NOMO-1 (cell line): ENCODE results near the gene ADAMTS2.

Source experiments
- DNase-seq, 2 experiments: peaks; one replicate each; lab custom pipeline; 2025; ENCODE audit not compliant: unreplicated experiment in 2 of 2; lab: John Stamatoyannopoulos, UW

The ADAMTS2 gene

DNA sequence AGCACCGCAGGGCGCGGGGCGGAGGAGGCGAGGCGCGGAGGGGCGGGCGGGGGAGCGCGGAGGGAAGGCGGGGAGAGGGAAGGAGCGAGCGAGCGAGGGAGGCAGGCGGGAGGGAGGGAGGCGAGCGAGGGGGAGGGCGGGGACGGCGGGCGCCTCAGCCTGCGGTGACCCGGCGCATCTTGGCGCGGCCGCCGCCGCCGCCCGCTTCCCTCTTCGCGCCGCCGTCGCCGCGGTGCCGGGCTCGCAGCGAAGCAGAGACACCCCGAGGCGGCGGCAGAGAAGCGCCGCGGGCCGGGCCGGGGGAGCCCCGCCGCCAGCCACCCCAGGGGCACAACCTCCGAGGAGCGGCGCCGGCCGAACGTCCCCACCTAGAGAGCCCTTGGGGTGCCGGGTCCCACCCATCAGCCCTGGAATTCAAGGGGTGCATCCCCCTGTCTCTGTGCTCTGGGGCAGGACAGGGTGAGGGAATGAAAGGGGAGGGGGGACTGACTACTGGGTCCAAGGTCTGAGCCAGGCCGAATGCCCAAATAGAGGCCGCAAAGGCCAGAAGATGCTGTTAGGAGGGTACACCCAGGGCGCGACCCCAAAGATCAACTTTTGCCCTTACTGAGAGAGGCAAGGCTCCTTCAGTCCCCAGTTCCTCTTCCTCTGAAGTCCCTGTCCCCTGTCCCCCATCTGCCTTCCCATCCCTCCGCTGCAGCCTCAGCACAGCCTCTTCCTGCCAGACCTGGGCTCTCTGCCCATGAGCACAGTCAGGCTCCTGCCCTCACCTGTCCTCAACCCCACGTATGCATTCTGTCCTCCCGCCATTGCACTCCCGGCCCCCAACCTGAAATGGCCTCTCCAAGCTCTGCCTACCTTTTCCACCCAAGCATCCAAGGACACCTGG is at the start of gene ADAMTS2:
ADAMTS2 (minus strand) TSS at position 29 of the 889 bp plus-strand sequence. CDS start 133 bp downstream, outside the sequence.
- DNase-seq = peak; percentile 34 to 48

DNA sequence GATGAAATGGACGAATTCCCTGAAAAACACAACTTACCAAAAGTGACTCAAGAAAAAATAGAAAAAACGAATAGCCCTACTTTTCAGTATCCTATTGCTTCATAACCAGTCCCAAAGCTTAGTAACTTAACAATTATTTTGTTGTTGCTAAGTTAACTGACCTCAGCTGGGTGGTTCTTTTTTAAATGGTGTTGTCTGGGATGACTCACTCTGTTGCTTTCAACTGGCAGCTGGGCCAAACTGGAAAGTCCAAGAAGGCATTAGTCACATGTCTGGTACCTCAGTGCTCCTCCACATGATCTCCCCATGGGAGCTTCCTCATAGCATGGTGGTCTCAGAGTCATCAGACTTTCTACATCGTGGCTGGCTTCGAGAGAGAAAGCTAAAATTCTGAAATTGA is 47.8 kb upstream of the ADAMTS2 start:
- DNase-seq = no peak

DNA sequence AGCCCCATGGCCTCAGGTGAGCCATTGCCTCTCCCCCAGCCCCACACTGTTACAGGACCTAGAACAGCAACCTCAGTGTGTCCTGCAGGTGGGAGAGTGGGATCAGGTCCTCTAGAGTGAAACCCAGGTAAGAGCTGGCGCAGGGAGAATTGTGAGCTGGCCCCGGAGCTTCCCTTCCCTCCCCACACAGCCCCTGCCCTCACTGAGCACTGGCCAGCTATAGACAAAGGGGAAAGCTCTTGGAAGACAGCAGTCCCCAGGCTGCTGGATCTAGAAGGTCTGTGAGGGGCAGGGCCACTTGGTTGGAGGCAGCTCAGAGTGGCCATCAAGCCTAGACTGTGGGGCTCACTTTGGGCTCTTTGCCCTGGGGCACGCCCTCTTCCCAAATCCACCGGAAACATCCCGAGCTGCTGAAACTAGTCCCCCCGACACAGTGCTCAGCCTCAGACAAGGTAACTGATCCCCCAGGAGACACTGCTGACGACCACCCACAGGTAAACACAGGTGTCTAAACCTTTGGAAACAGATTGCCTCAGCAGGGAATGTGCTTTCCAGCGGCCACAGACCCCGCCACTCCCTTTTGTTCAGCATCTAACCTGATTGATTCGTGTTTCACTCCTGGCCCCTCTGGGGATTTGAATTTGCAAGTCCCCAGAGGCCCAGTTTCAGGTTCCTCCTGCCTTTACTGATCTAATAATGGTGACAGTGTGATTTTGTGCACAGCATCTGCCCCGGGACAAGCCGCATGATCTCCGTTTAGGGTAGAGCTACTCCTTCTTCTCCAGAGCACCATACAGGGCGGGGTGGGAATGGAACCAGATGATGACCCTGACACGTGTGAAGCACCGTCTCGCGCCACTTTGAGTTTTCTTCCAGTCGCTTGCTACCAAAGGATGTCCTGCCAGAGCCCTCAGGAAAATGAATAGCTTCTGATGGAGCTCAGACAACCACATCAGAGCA is 42.2 kb upstream of the ADAMTS2 start:
- no peak for DNase-seq

DNA sequence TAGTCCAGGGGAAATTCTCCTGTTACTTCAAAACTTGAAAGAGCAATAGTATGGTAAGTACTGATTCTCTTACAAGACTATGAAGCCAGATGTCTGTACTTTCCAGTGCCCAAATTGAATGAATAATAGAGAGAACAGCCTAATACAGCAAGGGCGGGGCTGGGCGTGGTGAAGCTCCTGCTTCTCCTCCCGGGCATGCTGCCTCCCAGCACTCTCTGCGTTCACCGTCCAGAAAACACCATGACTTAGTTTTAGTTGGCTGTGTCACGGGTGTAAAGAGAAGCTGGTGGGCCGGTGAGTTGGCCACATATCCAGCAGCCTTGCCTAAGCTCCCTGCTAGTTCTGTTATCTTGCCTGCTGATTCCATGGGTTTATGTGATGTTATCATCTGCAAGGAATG is 40.7 kb upstream of the ADAMTS2 start:
- DNase-seq = no peak

DNA sequence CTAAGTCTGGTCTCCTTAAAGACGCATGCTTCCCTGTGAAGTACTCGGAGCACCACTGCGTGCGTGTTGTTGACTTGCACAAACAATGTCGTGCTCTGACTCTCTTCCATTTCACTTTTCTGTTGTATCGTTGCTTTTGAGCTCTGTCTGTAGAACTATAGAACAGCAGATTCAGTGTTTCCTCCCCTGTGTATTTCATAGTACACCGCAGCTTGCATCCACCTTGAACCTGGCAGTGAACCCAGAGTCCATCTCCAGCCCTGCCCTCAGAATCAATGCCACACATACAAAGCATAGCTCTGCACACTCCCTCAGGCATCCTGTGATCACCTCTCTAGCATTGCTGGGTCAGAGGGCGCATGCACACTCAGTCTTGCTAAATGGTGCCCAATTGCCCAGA is 37.2 kb upstream of the ADAMTS2 start:
- DNase-seq = no peak

DNA sequence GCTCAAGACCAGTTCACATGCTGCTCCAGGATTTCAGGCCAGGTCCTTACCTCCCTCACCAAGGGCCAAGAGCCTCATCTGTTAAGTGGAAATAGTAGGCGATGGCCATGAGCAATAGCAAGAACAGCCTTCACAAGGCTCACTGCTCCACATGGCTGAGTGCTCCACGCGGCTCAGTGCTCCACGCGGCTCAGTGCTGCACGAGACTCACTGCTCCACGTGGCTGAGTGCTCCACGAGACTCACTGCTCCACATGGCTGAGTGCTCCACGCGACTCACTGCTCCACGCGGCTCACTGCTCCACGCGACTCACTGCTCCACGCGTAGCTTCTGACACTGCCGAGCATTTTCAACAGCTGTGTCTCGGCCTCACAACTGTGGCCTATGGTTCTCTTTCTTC is 36.4 kb upstream of the ADAMTS2 start:
- DNase-seq = no peak

DNA sequence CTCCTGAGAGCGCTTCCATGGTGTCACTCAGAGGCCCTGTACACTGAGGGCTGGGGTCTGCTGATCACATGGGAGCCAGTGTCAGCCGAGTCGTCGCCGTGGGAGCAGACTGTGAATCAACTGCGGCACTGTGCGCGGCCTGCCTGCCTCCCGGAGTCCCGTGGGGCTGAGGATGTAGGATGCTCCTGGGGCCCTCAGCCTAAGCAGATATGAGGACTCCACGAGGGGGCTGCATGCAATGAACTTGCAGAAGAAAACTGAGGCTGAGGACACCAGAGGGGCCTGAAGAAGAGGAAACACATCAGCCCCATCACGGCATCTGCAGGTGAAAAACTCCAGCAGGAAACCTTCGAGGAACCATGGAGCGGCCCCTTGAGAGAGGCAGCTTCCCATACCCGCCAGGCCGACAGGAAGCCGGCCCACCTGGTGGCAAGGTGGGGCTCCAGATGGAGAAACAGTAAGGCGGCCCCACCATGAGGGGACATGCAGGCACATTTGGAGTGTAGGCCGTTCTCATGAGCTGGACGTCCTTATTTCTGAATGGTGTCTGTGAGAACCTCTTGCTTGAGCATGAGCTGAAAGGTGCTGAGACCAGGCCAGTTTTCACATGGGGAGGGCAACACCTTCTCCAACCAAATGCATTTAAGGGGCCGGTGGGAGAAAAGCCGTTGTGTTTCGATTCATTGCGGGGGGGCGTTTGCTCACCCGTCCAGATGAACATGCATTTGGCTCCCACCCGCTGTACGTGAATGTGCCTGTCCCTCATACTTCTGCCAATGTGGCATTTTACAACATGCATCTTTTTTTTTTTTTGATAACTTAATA is 35.2 kb upstream of the ADAMTS2 start:
- no peak for DNase-seq

DNA sequence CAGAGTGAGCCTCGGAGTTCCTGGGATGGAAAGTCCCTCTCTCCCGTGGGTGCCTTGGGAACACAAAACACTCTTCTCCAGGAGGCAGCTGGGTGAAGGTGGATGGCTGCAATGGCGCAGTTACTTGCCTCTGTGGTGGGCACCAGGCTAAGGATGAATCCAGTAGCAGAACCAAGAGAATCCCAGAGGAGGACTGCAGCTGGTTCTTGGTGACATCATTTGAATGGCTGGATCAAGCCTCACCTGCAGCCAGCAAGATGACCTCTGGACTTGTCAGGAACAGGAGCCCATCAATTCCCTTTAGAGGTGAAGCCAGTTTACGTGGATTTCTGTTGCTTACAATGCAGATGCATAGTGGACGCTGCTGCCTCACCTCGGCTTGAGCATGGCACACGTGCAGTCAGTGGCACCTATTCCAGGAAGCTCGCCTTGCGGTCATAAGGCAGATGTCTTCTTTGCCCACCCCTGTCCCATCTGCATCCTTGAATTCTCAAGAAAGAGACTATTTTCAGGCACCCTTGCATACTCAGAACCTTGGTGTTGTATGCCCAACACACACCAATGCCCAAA is 34.1 kb upstream of the ADAMTS2 start:
- no peak for DNase-seq

DNA sequence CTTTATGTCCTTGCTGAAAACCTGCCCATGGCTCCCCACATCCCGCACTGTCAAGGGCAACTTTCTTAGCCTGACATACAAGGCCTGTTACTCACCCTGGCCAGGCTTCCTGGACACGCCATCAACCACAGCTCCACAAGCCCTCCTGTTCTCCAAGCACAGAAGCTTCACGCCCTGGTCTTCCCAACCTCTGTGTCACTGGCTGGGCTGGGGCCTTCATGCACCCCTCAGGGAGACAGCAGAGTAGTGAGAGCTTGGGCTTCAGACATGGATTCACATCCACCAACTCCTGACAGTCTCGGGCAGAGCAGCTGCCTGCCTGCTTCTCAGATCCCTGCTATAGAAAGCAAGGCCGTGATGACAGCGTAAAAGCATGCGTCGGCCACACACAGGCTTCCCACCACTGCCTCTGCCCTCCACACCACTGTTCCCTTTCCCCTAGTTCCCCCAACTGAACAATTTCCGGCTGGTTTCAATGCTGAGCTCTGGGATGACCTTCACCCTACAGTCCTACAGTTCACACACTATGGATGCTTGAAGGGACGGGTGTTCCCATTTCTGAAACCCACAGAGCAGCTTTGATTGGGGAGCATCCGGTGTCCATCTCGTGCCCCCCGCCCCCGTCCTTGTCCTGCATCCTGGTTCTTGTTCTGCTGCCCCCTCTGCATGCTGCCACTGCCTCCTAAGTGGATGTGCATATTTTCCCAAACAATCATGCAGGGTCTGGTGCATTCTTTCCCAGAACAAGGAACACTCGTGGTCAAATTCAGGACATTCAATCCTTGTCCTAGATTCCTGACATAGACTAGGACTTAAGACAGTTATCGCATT is 33.4 kb upstream of the ADAMTS2 start:
- no peak for DNase-seq

DNA sequence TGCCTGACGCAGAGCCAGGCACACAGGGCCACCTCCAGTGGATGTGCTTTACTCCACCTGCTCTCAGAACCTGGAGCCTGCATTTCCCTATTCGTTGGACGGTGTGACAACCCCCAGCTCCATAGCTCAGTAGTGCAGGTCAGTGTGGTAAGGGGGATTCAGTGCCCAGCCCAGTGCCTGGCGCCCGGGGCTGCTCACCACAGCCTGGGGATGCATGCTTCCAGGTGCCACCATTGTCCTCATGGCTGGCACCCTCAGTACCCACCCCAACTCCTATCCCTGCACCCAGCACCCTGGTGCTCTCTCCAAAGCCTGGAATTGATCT is 32.8 kb upstream of the ADAMTS2 start:
- DNase-seq = no peak

DNA sequence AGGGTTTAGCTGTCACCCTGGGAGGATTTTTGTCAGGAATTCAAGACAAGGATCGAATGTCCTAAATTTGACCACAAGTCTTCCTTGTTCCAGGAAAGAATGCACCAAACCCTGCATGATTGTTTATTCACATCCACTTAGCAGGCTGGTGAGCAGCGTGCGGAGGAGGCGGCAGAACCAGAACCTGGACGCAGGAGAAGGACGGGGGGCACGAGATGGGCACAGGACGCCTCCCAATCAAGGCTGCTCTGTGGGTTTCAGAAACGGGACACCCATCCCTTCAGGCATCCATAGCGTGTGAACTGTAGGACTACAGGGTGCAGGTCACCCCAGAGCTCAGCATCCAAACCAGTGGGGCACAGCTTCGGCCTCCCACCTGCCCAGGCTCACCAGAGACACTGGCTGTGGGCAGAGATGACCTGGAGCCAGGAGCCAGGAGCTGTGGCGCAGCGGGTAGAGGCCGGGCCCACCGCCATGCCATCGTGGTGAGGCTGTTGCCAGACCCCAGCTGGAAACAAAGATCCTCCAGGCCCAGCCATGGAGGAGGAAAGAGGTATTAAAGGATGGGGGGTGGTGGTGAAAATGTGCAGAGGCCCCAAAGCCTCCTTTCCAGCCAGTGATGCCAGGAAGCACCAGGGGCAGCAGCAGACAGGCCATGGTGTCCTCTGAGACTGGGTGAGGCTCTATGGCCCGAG is 32.3 kb upstream of the ADAMTS2 start:
- no peak for DNase-seq

DNA sequence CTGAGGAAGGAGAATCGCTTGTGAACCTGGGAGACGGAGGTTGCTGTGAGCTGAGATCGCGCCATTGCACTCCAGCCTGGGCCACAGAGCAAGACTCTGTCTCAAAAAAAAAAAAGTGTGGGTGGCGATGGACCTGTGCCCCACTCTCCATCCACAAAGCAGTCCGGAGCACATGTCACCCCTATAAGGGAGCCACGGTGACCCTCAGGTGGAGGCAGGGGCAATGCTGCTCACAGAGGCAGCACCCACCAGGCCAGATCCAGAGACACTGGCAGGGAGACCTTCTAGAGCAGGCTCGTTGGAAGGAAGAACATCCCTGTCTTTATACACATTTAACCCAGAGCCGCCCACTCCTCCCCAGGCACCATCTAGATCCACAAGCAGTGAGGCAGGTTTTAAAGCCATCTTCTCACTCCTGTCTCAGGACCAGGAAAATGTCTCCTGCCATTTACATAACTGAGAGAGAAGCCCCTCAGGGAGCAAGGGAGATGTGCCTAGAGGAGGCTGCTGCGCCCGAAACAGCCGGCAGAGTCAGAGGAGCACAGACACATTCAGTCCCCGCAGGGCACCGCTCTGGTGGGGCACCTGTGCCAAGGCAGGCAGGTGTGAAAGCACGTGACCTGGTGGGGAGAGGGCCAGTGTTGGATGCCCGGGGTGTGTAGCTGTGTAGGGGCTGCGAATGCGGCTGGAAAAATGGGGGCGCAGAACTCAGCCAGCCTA is 31.6 kb upstream of the ADAMTS2 start:
- DNase-seq = no peak

DNA sequence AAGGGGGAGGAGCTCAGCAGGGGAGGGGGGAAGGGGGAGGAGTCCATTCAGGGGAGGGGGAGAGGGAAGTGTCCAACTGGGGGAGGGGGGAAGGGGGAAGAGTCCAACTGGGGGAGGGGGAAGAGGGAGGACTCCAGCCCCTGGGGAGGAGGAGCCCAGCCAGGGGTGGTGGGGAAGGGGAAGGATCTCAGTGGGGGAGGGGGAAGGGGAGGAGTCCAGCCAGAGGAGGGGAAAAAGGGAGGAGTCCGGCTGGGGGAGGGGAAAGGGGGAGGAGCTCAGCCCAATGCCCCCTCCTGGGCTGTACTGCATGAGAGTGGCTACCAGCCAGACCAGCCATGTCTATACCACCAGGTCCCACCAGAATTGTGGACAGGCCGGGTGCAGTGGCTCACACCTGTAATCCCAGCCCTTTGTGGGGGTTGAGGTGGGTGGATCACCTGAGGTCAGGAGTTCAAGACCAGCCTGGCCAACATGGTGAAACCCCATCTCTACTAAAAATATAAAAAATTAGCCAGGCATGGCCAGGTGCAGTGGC is 30.6 kb upstream of the ADAMTS2 start:
- DNase-seq = no peak

DNA sequence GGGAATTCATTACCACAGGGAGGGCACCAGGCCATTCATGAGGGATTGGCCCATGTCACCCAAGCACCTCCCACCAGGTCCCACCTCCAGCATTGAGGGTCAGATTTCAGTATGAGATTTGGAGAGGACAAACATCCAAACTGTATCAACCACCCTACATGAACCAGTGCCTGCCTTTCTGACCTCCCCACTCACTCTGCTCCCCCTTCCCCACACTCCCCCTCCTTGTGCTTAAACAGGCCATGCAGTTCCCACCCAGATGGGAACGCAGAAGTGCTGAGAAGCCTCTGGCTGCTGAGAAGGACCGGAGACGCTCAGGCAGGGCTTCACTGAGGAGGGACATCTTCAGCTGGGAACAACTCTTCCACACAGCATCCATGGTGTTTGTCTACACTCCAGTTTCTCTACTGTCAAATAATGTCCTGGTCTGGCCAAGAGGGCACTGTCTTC is 30.0 kb upstream of the ADAMTS2 start:
- DNase-seq = no peak

DNA sequence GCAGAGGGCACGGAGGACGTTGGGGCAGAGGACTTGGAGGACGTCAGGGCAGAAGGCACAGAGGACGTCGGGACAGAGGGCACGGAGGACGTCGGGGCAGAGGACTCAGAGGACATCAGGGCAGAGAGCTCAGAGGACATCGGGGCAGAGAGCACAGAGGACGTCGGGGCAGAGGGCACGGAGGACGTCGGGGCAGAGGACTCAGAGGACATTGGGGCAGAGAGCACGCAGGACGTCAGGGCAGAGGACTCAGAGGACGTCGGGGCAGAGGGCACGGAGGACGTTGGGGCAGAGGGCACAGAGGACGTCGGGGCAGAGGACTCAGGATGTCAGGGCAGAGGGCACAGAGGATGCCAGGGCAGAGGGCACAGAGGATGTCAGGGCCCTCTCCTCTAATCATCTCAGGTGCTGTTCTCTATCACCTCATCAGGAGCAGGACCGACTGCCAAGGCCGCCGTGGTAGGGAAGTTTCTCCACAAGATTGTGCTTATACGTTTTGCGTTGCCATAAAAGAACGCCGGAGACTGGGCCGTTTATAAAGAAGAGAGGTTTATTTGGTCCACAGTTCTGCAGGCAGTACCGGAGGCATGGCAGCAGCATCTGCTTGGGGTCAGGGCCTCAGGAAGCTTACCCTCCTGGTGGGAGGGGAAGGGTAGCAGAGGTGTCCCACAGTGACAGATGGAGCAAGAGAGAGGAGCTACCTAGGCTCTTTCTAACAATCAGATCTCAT is 29.4 kb upstream of the ADAMTS2 start:
- DNase-seq = no peak

DNA sequence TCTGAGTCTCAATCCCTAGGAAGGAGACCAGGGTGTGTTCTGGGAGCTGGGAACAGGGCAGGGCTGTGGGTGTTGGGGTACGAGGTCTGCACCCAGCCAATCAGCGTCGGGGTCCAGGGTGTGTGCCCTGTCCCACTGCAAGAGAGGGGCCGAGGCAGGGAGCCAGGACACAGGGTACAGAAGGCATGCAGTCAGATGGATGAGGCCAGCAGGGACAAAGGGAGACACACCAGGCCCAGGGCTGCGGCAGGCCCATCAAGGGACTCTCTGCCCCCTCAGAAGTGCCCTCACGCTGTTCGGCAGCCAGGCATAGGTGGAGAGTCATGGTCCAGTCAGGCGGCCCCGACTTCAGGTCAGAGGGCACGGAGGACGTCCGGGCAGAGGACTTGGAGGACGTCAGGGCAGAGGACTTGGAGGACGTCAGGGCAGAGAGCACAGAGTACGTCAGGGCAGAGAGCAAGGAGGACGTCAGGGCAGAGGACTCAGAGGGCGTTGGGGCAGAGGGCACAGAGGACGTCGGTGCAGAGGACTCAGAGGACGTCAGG is 28.8 kb upstream of the ADAMTS2 start:
- no peak for DNase-seq
